IMR-90 (cell line): Measurements from ENCODE around the gene USP32. TPM values are rescaled to one million over a fixed set of nuclear protein-coding genes. Genes with fewer than 3 reads are reported as not detected.

Source experiments
- ATAC-seq: fragments of 200-7000 bp; cut with Tn5 transposase; 2 replicates; pipeline ENCODE4 v1.9.1; 2020; ENCODE audit warnings: low read depth, mild to moderate bottlenecking, moderate library complexity
- BruUV-seq: library from RNA; stranded (reverse); fragments of 400-500 nt; replicated peaks from 2 replicates; lab custom pipeline; 2021; lab: Mats Ljungman, UMichigan
- CTCF ChIA-PET: fragments of 300-600 bp; formaldehyde crosslinking; extraction: SDS; loops from one replicate; lab custom pipeline; 2021; ENCODE audit warnings: antibody characterized with exemption; lab: Yijun Ruan, JAX
- POLR2A ChIA-PET: fragments of 300-600 bp; sonication (Branson Sonifier 250); formaldehyde crosslinking; loops from one replicate; lab custom pipeline; 2022; ENCODE audit warnings: antibody characterized with exemption; ENCODE audit not compliant: unreplicated experiment; lab: Charles Lee
- DNase-seq: peaks from one replicate; pipeline ENCODE4 v3.0.0; 2013
- H2AFZ ChIP-seq: replicated peaks from 2 replicates; pipeline ENCODE3; 2013; ENCODE audit warnings: low read length, mild to moderate bottlenecking; ENCODE audit not compliant: poor library complexity
- H2AK5ac ChIP-seq: 2 replicates; pipeline ENCODE4 v1.6.1; 2013; ENCODE audit warnings: low read depth, low read length, inconsistent platforms
- H2AK9ac ChIP-seq: replicated peaks from 2 replicates; pipeline ENCODE3; 2013; ENCODE audit warnings: mild to moderate bottlenecking, low read depth, low read length, moderate library complexity; ENCODE audit not compliant: poor library complexity
- H2BK120ac ChIP-seq: 2 replicates; pipeline ENCODE4 v1.6.1; 2013; ENCODE audit warnings: low read depth, low read length, inconsistent platforms
- H2BK15ac ChIP-seq: 3 replicates; pipeline ENCODE4 v1.6.1; 2013; ENCODE audit warnings: low read depth, low read length, inconsistent platforms
- H2BK20ac ChIP-seq: 2 replicates; pipeline ENCODE4 v1.6.1; 2013; ENCODE audit warnings: low read depth, mild to moderate bottlenecking, inconsistent platforms, low read length, moderate library complexity
- H2BK5ac ChIP-seq: 2 replicates; pipeline ENCODE4 v1.6.1; 2013; ENCODE audit warnings: mild to moderate bottlenecking, low read depth, low read length, inconsistent platforms; ENCODE audit not compliant: poor library complexity, severe bottlenecking
- H3K14ac ChIP-seq: replicated peaks from 2 replicates; pipeline ENCODE4 v1.6.1; 2013; ENCODE audit warnings: low read depth, low read length, inconsistent platforms
- H3K18ac ChIP-seq: 2 replicates; pipeline ENCODE4 v1.6.1; 2013; ENCODE audit warnings: low read depth, low read length, control low read depth
- H3K23ac ChIP-seq: 2 replicates; pipeline ENCODE4 v1.6.1; 2013; ENCODE audit warnings: low read depth, low read length, inconsistent platforms
- H3K27ac ChIP-seq: 2 replicates; pipeline ENCODE4 v1.5.1; 2013; ENCODE audit warnings: mild to moderate bottlenecking, control low read depth, low read length; ENCODE audit not compliant: insufficient read depth
- H3K27me3 ChIP-seq: 2 replicates; pipeline ENCODE4 v1.6.1; 2013; ENCODE audit warnings: low read length; ENCODE audit not compliant: control insufficient read depth, insufficient read depth
- H3K36me3 ChIP-seq: 2 replicates; pipeline ENCODE4 v1.6.1; 2013; ENCODE audit warnings: low read length, mixed read lengths; ENCODE audit not compliant: control insufficient read depth, insufficient read depth
- H3K4ac ChIP-seq: 2 replicates; pipeline ENCODE4 v1.6.1; 2013; ENCODE audit warnings: low read depth, low read length, inconsistent platforms
- H3K4me1 ChIP-seq: 2 replicates; pipeline ENCODE4 v1.6.1; 2013; ENCODE audit warnings: low read length, mixed read lengths; ENCODE audit not compliant: control insufficient read depth, insufficient read depth
- H3K4me2 ChIP-seq: 2 replicates; pipeline ENCODE4 v1.6.1; 2013; ENCODE audit warnings: low read depth, mild to moderate bottlenecking, control low read depth, low read length, moderate library complexity
- H3K4me3 ChIP-seq: 2 replicates; pipeline ENCODE4 v1.5.1; 2013; ENCODE audit warnings: low read depth, mild to moderate bottlenecking, control low read depth, low read length, moderate library complexity; ENCODE audit not compliant: insufficient read depth
- H3K56ac ChIP-seq: 2 replicates; pipeline ENCODE4 v1.6.1; 2013; ENCODE audit warnings: low read length, inconsistent platforms; ENCODE audit not compliant: insufficient read depth; ENCODE audit errors: extremely low read depth
- H3K79me1 ChIP-seq, 2 experiments: 2 replicates each; pipeline ENCODE4 v1.6.1; 2013; ENCODE audit warnings: low read length in 2 of 2, inconsistent platforms in 1 of 2, low read depth in 1 of 2
- H3K9ac ChIP-seq: 2 replicates; pipeline ENCODE4 v1.6.1; 2013; ENCODE audit warnings: low read depth, low read length, control low read depth
- H3K9me1 ChIP-seq: 2 replicates; pipeline ENCODE4 v1.6.1; 2013; ENCODE audit warnings: low read length, inconsistent platforms; ENCODE audit not compliant: insufficient read depth
- H3K9me3 ChIP-seq: 2 replicates; pipeline ENCODE4 v1.6.1; 2013; ENCODE audit warnings: low read length; ENCODE audit not compliant: control insufficient read depth, insufficient read depth
- H4K20me1 ChIP-seq: 2 replicates; pipeline ENCODE4 v1.6.1; 2013; ENCODE audit warnings: low read length, inconsistent platforms; ENCODE audit not compliant: insufficient read depth
- H4K5ac ChIP-seq: 2 replicates; pipeline ENCODE4 v1.6.1; 2013; ENCODE audit warnings: mild to moderate bottlenecking, low read depth, low read length, control low read depth
- H4K8ac ChIP-seq, 2 experiments: 2 replicates each; pipeline ENCODE4 v1.6.1; 2013; ENCODE audit warnings: low read depth in 2 of 2, low read length in 2 of 2, control low read depth in 1 of 2, inconsistent platforms in 1 of 2
- H4K91ac ChIP-seq: 2 replicates; pipeline ENCODE4 v1.6.1; 2013; ENCODE audit warnings: low read depth, low read length, inconsistent platforms; ENCODE audit not compliant: insufficient read depth
- CHD1 ChIP-seq: IDR thresholded peaks from 2 replicates; pipeline ENCODE4 v1.6.1; 2012; ENCODE audit warnings: low read depth, low read length, improper control_type of control experiment
- WGBS, 2 experiments: methylation state at CpG; one replicate each; pipeline versions ENCODE4 v1.1.5 to v1.1.7; 2013; ENCODE audit warnings: missing lambda C conversion rate in 2 of 2; ENCODE audit not compliant: insufficient read length in 1 of 2; ENCODE audit errors: extremely low coverage in 2 of 2; 5-methylcytosine and 5-hydroxymethylcytosine counted together
- dilution Hi-C: fragments of 300-500 bp; cut with HindIII; formaldehyde crosslinking; loops from one replicate; pipeline ENCODE4 v1.14.3; 2018; ENCODE audit warnings: low sequenced_read_pairs; ENCODE audit not compliant: unreplicated experiment
- in situ Hi-C: fragments of 300-500 bp; cut with MboI; formaldehyde crosslinking; loops from 3 replicates; pipeline ENCODE4 v1.14.3; 2019; ENCODE audit warnings: low sequenced_read_pairs, inconsistent platforms, mixed read lengths
- intact Hi-C: fragments of 100-400 bp; cut with micrococcal nuclease; formaldehyde crosslinking; loops from 2 replicates; pipeline ENCODE4 v1.10.0; 2022
- polyA plus RNA-seq, 3 experiments: library from polyadenylated mRNA; depleted of rRNA; stranded (reverse); fragments of >200 nt; gene quantifications; 2 replicates each; pipeline ENCODE4 v1.2.3, GENCODE V29; 2012; ENCODE audit warnings: low replicate concordance in 1 of 3
- total RNA-seq: library from RNA; depleted of rRNA; stranded (reverse); fragments of >200 nt; gene quantifications from 2 replicates; pipeline ENCODE4 v1.2.3, GENCODE V29; 2012

The USP32 gene
- total and polyA plus RNA-seq, 2 of the 4 experiments (the other 2 are of a cell fraction), result 16.8 to 46.8 TPM

DNA sequence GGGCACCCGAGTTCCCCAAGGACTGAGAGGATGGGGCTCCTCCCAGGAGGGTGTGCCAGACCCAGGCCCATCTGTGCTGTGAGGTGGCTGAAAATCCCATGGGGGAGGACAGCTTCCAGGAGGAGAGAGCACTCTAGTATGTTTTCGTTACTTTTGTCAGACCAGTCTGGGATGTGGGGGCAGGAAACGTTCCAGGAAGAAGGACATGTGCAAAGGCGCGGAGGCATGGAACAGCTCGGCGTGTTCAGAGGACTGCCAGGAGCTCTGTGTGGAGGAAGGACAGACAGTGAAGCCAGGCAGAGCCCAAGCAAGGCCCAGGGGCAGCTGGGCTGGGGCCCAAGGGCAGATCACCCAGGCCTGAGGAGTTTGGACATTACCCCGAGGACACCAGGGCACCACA is 235.2 kb downstream of the USP32 start:
- Histone ChIP-seq H3K23ac (no peak overlapping the region), H3K27me3 (peaks cover 49% of the 10 kb centered on the region), H2BK20ac (no peak overlapping the region), H4K5ac (no peak overlapping the region), H3K18ac (no peak overlapping the region), H2AK9ac (no peak overlapping the region), H2BK120ac (no peak overlapping the region), H3K14ac (no peak overlapping the region), H2BK5ac (no peak overlapping the region), H2BK15ac (no peak overlapping the region), H3K36me3 (no peaks in the 10 kb centered on the region), H3K4me1 (peaks cover 3% of the 10 kb centered on the region; the same call in 1 of the 2 replicates), H3K79me1 (no peaks in the 10 kb centered on the region), H3K27ac (no peak overlapping the region), H4K20me1 (0 out of 2 replicates have a peak, but pooled peaks cover 5% of the 10 kb centered on the region), H3K9me3 (no peaks in the 10 kb centered on the region), H2AFZ (no peak overlapping the region), H4K91ac (no peak overlapping the region), H3K4ac (no peak overlapping the region), H3K56ac (no peak overlapping the region), H3K4me2 (no peak overlapping the region), H3K9me1 (peaks cover 7% of the 10 kb centered on the region; the same call in 1 of the 2 replicates), H4K8ac (no peak overlapping the region), H2AK5ac (no peak overlapping the region), H3K9ac (no peak overlapping the region), H3K4me3 (no peak overlapping the region)
- no TSS peak for BruUV-seq
- DNase-seq, result no peak
- intact Hi-C loops (no loop called here), in situ Hi-C loops (no loop called here), dilution Hi-C loops (no loop called here)
- WGBS, 2 experiments, result 87% methylated on average over 8 of the region's 8 CpGs; no CpG with 5 or more reads in 1 of the 2 experiments
- ATAC-seq, result no peak
- CTCF ChIA-PET, result interaction anchor here (0.6 kb wide), 1 partner anchor 53 kb away, joined by 8 read pairs; no protein-coding TSS in a partner anchor
- POLR2A ChIA-PET, result no interaction called here
- TF ChIP-seq CHD1, result no peak
